Endothelial cell (in vitro differentiated cells): ENCODE data around the gene ARHGAP19. TPM values are rescaled to one million over a fixed set of nuclear protein-coding genes. Genes with fewer than 3 reads are reported as not detected.
A peak's percentile ranks its signal among the peaks of the same experiment; 100 is the strongest.

Experiments
- DNase-seq: peaks from one replicate; pipeline ENCODE4 v3.0.0; 2021; ENCODE audit warnings: low spot score
- H3K27ac Mint-ChIP-seq: one replicate; pipeline ENCODE4 v1.8.0; 2021; ENCODE audit warnings: mixed read lengths, inconsistent platforms; ENCODE audit not compliant: unreplicated experiment
- H3K27me3 Mint-ChIP-seq: one replicate; pipeline ENCODE4 v1.8.0; 2021; ENCODE audit warnings: mild to moderate bottlenecking, moderate library complexity, mixed read lengths, inconsistent platforms; ENCODE audit not compliant: unreplicated experiment
- H3K36me3 Mint-ChIP-seq: one replicate; pipeline ENCODE4 v1.8.0; 2021; ENCODE audit warnings: mild to moderate bottlenecking, low read depth, mixed read lengths, inconsistent platforms; ENCODE audit not compliant: unreplicated experiment
- H3K4me1 Mint-ChIP-seq: one replicate; pipeline ENCODE4 v1.8.0; 2021; ENCODE audit warnings: mild to moderate bottlenecking, mixed read lengths, inconsistent platforms; ENCODE audit not compliant: unreplicated experiment
- H3K4me3 Mint-ChIP-seq: one replicate; pipeline ENCODE4 v1.8.0; 2021; ENCODE audit warnings: mild to moderate bottlenecking, mixed read lengths, inconsistent platforms; ENCODE audit not compliant: unreplicated experiment
- H3K9me3 Mint-ChIP-seq: one replicate; pipeline ENCODE4 v1.8.0; 2021; ENCODE audit warnings: mixed read lengths, inconsistent platforms; ENCODE audit not compliant: unreplicated experiment
- total RNA-seq: library from RNA; stranded (reverse); fragmentation: NEBNext Ultra II Directional; extraction: Animal tissue kit (Norgen Biotek cat#: 25700); gene quantifications from one replicate; pipeline ENCODE4 v1.2.1, GENCODE V29; 2021; ENCODE audit not compliant: unreplicated experiment
- TF ChIP-seq, protein P1 (sequence below): fragments of 200-600 bp; sonication (generic); IDR thresholded peaks from one replicate; pipeline ENCODE4 v1.5.0; 2021; ENCODE audit warnings: antibody characterized with exemption; ENCODE audit not compliant: unreplicated experiment

The ARHGAP19 gene
- total RNA-seq, 1 donor from 2014 or later: 19.8 TPM

DNA sequence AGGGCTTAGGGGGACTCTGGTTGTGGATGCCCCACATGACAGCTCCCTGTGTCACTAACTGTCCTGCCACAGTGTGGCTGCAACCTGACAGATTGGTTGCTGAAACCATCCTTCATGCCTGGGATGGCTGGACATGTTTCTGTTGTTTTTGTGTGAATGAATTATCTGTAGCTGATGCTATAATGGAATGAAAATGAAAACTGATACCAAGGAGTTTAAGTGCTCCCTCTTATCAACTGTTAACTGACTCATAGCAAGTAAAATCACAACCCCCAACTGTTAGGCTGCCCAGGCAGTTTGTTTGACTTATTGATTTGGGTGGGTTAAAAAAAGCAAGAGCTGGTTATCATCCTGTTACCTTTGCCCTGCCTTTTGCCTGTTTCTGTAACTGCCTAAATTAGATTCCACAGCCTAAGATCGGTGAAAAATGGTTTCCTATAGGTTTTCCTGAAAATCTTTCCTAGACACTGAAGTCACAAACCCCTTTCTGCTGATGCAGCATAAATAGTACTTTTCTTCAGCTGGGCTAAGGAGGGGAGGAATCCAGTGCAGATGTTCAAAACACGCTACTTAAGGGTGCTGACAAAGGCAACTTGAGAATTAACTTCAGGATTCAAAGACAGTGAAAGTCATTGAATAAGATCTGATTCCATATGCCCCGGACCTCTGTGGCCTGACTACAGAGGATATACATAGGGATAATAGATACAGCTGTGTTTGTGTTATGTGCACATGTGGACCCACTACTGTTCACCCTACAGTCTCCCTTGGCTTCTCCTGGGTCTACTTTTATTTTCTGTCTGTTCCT lies 36.4 kb upstream of the ARHGAP19 start:
- Mint-ChIP-seq H3K27ac (peak overlapping the region; percentile 24), H3K9me3 (no peaks in the 10 kb centered on the region)
- DNase-seq: no peak

DNA sequence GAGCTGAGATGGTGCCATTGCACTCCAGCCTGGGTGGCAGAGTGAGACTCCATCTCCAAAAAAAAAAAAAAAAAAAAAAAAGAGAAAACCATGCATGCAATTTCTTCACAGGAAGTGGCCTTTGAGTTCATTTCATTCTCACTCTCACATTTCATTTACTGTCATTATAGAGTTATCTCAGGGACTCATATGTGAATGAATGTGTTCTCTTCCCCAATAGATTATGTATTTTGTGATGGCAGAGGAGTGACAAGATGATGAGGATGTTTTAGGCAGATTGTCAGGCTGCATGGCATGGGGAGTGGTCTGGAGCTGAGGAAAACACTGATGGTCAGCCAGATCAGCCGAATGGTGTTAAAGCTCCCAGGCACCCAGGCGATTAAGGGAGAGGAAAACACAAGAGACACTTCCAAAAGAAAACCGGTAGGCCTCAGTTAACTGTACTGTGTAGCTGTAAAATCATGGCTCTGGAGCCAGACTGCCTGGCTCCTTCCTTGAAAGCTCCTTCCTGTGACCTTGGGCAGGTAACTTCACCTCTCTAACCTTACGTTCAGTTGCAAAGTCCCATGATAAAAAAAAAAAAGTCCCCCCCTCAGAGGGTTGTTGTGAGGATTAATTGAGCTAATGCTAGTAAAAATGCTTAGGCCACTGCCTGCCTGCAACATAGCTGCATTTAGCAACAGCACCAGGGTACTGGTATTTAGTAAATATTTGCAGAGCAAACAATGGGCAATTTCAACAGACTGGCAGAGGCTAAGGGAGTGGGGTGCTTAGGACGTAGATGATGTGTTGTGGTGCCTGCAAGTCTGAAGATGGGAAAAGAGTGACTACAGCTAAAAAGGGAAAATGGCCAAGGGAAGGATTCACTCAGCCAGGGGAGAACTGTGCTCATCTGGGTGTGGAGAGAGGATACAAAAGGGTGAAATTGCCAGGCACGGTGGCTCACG lies 35.2 kb upstream of the ARHGAP19 start:
- TF ChIP-seq, protein P1, sequence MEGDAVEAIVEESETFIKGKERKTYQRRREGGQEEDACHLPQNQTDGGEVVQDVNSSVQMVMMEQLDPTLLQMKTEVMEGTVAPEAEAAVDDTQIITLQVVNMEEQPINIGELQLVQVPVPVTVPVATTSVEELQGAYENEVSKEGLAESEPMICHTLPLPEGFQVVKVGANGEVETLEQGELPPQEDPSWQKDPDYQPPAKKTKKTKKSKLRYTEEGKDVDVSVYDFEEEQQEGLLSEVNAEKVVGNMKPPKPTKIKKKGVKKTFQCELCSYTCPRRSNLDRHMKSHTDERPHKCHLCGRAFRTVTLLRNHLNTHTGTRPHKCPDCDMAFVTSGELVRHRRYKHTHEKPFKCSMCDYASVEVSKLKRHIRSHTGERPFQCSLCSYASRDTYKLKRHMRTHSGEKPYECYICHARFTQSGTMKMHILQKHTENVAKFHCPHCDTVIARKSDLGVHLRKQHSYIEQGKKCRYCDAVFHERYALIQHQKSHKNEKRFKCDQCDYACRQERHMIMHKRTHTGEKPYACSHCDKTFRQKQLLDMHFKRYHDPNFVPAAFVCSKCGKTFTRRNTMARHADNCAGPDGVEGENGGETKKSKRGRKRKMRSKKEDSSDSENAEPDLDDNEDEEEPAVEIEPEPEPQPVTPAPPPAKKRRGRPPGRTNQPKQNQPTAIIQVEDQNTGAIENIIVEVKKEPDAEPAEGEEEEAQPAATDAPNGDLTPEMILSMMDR: no peak
- H3K9me3 Mint-ChIP-seq: no peaks in the 10 kb centered on the region
- peaks cover 11% of the 10 kb centered on the region for H3K27me3 Mint-ChIP-seq
- H3K27ac Mint-ChIP-seq: no peak overlapping the region
- H3K36me3 Mint-ChIP-seq: peaks cover 21% of the 10 kb centered on the region
- peaks cover 14% of the 10 kb centered on the region for H3K4me1 Mint-ChIP-seq
- DNase-seq: no peak
- no peak overlapping the region for H3K4me3 Mint-ChIP-seq

More for the DNA sequence above, 36.4 kb upstream of the ARHGAP19 start:
- Mint-ChIP-seq H3K4me3 (peak overlapping the region; percentile 68), H3K36me3 (peaks cover 27% of the 10 kb centered on the region), H3K27me3 (peaks cover 17% of the 10 kb centered on the region), H3K4me1 (peaks cover 22% of the 10 kb centered on the region)
- TF ChIP-seq, protein P1: no peak

DNA sequence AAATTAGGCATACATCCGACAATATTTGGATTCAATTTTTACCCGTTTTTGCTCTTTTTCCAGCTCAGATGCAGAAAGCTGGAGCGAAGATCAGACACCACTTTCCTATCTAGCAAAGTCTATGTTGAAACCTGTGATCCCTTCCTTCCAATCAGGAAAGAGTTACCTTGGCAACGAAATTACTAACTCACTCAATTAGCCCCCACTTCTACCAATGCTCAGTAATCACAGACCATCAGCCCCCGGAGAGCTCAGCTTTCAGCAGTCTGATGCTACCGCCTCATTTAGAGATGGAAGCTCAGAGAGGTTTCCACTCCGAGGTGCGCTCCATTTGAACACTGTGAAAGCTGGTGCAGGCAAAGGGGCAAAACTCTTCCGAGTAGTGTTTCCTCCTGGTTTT lies 33.3 kb upstream of the ARHGAP19 start:
- H3K27ac Mint-ChIP-seq: no peak overlapping the region
- H3K4me1 Mint-ChIP-seq: peaks cover 12% of the 10 kb centered on the region
- H3K36me3 Mint-ChIP-seq: peaks cover 14% of the 10 kb centered on the region
- H3K9me3 Mint-ChIP-seq: no peaks in the 10 kb centered on the region
- DNase-seq: no peak
- TF ChIP-seq, protein P1: no peak
- H3K4me3 Mint-ChIP-seq: no peak overlapping the region
- peaks cover 10% of the 10 kb centered on the region for H3K27me3 Mint-ChIP-seq

DNA sequence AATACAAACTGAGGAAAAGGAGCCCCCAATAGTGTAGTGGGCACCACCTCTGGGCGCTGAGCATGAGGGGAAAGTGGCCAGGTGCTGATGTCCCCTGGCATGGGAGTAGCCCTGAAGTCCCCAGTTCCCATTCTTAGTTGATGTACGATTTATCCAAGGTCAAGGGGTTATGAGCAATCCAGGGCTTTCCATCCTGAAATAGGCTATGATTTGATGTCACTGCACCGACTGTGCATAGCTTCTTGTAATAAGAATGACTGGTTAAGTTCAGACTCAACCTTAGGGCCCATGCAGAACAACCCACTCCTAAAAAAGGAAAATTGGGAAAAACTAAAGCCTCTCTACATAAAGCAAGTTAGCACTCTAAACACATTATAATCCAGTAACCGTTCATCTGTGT lies 31.1 kb upstream of the ARHGAP19 start:
- DNase-seq: no peak
- TF ChIP-seq, protein P1: no peak
- Mint-ChIP-seq H3K9me3 (no peaks in the 10 kb centered on the region), H3K27me3 (peaks cover 21% of the 10 kb centered on the region), H3K36me3 (peaks cover 7% of the 10 kb centered on the region), H3K27ac (no peak overlapping the region), H3K4me3 (no peak overlapping the region), H3K4me1 (peaks cover 23% of the 10 kb centered on the region)
